Heart left ventricle (tissue), 13 donors: Measurements from ENCODE around the gene HS3ST3A1.

Experiments used
- POLR2A ChIP-seq, 2 donors: fragments of 450-650 bp; IDR thresholded peaks; one replicate each; pipeline ENCODE4 v1.6.1; 2017; ENCODE audit warnings: antibody characterized with exemption in 2 of 2, mild to moderate bottlenecking in 2 of 2, moderate library complexity in 2 of 2
- TF ChIP-seq, protein P1 (sequence below), 12 donors: fragments of 200-600 bp; sonication (generic) in 4 of 12; IDR thresholded peaks; one replicate each; pipeline versions ENCODE4 v1.5.0 to v1.8.0; 2018 to 2022; ENCODE audit warnings: antibody characterized with exemption in 12 of 12, mild to moderate bottlenecking in 5 of 12
- donor health status: ischemic (EF 13 %, LVEDD 7.1; RV severe dilation, severe dysfunction).
- donor health status: DM: no; HTN: yes; CAD: no.
- donor health status: DM: no; HTN: no; CAD: no.
- donor health status: ischemic (EF 25% LVEDD 6.9; RV normal size, moderate dysfunction).
- donor health status: ischemic (EF 25% LVEDD 5.7; RV mildly dilated, moderate dysfunction).
- donor health status: ischemic (EF 35%, LVEDD 5.7; RV mildly dilated, moderate dysfunction).
- donor health status: nonischemic (EF 11% LVEDD 7.7; RV severe dilation, severe dysfunction).
- donor health status: DM: yes; HTN: yes; CAD: no.
- donor health status: PGD.
- donor health status: ischemic (EF 29% LVEDD 5.4; RV normal size, mild dysfunction).
- donor health status: nonischemic (EF 23%, LVEDD 6.1; RV moderate dilation, normal function).

GRCh38 chr17:13558588-13558987 is 43.1 kb downstream of the HS3ST3A1 start:
- TF ChIP-seq, protein P1, sequence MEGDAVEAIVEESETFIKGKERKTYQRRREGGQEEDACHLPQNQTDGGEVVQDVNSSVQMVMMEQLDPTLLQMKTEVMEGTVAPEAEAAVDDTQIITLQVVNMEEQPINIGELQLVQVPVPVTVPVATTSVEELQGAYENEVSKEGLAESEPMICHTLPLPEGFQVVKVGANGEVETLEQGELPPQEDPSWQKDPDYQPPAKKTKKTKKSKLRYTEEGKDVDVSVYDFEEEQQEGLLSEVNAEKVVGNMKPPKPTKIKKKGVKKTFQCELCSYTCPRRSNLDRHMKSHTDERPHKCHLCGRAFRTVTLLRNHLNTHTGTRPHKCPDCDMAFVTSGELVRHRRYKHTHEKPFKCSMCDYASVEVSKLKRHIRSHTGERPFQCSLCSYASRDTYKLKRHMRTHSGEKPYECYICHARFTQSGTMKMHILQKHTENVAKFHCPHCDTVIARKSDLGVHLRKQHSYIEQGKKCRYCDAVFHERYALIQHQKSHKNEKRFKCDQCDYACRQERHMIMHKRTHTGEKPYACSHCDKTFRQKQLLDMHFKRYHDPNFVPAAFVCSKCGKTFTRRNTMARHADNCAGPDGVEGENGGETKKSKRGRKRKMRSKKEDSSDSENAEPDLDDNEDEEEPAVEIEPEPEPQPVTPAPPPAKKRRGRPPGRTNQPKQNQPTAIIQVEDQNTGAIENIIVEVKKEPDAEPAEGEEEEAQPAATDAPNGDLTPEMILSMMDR (IDR thresholded peaks at IDR 0.05) = no peak
- TF ChIP-seq POLR2A (IDR thresholded peaks at IDR 0.05) = no peak
